NCI-H446 (cell line): ENCODE measurements around the gene RNGTT.
"Not testable (repeated sequence)": the region's sequence is repeated elsewhere in the genome, so short reads cannot be mapped to it uniquely, and the experiment has no call there.

Experiments used
- DNase-seq, 2 experiments: peaks; one replicate each; lab custom pipeline; 2025; lab: John Stamatoyannopoulos, UW

The RNGTT gene

GRCh38 chr6:88808381-88808780 lies 155.0 kb downstream of the RNGTT start:
- no peak for DNase-seq

DNA sequence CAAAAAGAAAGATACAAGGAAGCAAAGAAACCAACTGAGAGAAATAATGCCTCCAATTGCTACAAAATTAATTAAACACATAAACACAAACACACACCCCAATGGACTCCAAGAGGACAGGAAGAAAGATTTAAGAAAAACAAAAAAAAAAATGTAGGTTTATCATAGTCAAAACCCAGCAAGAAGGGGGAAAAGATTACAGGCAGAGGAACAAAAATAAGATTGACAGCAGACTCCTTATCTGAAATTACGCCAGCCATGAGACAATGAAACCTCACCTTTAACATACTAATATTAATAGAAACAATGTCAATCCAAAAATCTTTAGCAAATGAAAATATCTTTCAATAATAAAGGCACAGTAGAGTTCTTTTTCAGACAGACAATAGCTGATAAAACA lies 155.8 kb downstream of the RNGTT start:
- no peak for DNase-seq

- DNase-seq = no peak
Observed at GRCh38 chr6:88806728-88807127, 156.7 kb downstream of the RNGTT start.

- DNase-seq = no peak
Observed at GRCh38 chr6:88804701-88805100, 158.7 kb downstream of the RNGTT start.

DNA sequence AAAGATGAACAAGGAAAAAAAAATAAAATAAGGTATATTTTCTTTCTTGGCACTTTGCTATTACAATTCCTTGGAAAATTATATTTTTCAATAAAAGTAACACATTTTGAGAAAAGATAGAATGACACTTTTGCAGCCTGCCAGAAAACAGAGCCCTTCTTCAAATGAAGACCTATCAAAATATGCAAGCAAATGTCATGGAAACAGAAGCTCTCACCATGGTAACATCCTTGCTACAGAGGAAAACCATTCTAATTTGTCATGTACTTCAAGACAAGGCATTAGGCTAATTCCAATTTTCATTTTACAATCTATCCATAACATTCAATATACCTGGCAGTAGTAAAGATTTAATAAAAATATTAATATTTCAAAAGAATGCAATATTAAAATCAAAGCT lies 177.9 kb downstream of the RNGTT start:
- DNase-seq = peak in 1 of 2 experiments; percentile 8

- DNase-seq = peak; percentile 73 to 78
Observed at GRCh38 chr6:88780714-88781389, 182.6 kb downstream of the RNGTT start.

DNA sequence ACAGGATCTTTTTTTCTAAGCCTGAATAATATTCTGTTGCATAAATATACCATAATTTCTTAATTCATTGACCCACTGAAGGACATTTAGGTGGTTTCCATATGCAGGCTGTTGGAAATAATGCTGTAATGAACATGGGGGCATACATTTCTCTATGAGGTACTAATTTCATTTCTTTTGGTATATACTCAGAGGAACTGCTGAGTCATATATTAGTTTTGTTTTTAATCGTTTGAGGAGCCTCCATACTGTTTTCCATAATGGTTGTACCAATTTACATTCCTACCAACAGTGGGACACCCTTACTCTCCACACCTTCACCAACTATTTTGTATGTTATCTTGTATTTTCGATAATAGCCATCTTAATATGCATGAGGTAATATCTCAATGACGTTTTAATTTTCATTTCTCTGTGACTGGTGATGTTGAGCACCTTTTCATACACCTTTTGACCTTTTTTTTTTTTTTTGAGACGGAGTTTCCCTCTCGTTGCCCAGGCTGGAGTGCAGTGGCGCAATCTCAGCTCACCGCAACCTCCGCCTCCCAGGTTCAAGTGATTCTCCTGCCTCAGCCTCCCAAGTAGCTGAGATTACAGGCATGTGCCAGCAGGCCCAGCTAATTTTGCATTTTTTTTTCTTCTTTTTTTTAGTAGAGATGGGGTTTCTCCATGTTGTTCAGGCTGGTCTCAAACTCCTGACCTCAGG lies 187.4 kb downstream of the RNGTT start:
- DNase-seq = no peak

GRCh38 chr6:88768114-88768513 lies 195.3 kb downstream of the RNGTT start:
- DNase-seq = not testable (repeated sequence)

- no peak for DNase-seq
Observed at GRCh38 chr6:88764081-88764480, 199.3 kb downstream of the RNGTT start.

DNA sequence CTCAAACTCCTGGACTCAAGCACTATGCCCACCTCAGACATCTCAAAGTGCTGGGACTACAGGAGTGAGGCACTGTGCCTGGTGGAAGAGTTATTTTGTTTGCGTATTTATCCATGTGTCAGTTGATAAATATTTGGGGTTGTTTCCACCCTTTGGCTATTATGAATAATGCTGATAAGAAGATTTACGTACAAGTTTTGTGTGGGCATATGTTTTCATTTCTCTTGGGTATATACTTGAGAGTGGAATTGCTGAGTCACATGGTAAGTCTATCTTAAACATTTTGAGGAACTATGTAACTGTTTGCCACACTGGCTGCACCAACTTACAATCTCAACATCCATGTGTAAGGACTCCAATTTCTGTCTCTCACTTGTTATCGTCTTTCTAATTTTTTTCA lies 200.3 kb downstream of the RNGTT start:
- DNase-seq = no peak

GRCh38 chr6:88761237-88762031 lies 202.0 kb downstream of the RNGTT start:
- DNase-seq = no peak

- DNase-seq = no peak
Observed at GRCh38 chr6:88760091-88760490, 203.3 kb downstream of the RNGTT start.

- DNase-seq = no peak
Observed at GRCh38 chr6:88750936-88751335, 212.5 kb downstream of the RNGTT start.

DNA sequence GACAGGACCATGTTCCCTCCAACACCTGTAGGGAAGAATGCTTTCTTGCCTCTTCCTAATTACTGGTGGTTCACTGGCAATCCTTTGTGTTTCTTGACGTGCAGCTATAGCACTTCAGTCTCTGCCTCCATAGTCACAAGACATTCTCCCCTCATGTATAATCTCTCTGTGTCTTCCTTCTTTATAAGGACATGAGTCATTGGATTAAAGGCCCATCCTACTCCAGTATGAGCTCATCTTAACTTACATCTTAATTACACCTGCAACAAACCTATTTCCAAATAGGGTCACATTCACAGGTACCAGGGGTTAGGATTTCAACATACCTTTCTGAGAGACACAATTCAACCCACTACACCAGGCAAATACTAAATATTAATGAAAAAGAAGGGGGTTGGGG lies 213.6 kb downstream of the RNGTT start:
- no peak for DNase-seq

- no peak for DNase-seq
Observed at GRCh38 chr6:88748141-88748540, 215.3 kb downstream of the RNGTT start.

DNA sequence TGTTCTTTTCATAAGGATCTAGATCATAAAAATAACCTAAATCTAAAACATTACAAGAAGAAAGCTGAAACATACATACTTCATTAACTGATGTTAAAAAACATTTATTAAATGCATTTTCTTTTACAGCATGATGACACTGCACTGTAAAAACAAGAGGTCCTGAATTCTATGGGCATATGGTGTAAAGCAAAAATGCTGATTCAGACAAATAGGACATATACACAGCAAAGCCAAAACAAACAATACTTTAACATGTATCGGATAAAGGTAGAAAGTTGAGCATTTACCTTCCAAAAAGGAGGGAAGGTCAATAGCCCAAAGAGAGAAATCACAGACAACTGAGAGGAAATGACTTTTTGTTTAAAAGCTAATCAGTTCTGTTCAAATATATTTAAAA lies 221.5 kb downstream of the RNGTT start:
- DNase-seq = no peak

DNA sequence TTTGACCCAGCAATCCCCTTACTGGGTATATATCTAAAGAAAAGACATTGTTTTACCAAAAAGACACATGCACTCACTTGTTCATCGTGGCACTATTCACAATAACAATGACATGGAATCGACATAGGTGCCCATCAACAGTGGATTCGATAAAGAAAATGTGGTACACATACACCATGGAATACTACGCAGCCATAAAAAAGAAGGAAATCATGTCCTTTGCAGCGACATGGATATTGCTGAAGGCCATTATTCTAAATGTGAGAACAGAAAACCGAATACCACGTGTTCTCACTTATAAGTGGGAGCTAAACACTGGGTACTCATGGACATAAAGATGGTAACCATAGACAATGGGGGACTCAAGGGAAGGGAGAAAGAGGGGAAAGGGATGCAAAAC lies 222.3 kb downstream of the RNGTT start:
- no peak for DNase-seq

DNA sequence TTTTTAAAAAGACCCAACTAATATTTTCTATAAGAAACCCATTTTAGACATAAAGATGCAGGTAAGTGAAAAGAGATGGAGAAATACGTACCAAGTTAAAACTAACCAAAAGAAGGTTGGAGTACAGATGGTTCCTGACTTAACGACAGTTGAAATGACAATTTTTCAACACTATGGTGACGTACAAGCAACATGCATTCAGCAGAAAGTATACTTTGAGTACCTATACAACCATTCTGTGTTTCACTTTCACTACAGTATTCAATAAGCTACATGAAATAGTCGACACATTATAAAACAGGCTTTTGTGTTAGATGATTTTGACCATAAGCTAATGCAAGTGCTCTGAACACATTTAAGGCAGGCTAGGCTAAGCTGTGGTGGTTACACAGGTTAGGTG lies 228.9 kb downstream of the RNGTT start:
- no peak for DNase-seq

DNA sequence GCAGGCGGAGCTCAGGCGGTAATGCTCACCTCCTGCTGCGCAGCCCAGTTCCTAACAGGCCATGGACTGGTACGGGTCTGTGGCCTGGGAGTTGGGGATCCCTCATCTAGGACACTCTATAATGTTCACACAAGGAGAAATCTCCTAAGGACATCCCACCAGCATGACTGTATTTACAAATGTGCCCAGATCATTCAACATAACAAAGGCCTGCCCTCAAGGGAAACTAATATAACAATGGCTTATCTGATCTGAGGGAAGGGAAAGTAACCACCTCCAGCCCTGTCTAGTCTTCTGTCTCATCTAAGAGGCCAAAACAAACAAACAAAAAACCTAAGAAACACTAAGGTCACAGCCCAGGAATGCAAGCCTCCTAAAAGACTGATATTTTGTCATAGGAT lies 232.8 kb downstream of the RNGTT start:
- no peak for DNase-seq

DNA sequence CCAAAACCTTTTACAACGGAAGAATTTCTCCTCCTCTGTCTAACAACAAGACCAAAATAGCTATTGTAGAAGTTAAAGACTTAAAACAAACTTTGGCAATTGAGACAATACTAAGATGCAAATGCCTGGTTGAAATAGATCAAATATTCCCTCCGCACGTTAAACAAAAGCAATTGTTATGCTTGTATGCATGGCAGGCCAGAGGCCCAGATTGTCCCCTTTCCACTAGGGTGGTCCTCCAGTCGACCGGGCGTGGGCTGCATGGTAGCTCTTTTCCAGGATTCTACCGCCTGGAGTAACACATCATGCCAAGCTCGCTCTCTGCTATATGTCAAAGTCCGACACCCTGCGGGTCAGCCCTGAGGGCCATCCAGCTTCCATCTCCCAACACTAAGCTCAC lies 234.7 kb downstream of the RNGTT start:
- no peak for DNase-seq

- not testable (repeated sequence) for DNase-seq
Observed at GRCh38 chr6:88726409-88726808, 237.0 kb downstream of the RNGTT start.

DNA sequence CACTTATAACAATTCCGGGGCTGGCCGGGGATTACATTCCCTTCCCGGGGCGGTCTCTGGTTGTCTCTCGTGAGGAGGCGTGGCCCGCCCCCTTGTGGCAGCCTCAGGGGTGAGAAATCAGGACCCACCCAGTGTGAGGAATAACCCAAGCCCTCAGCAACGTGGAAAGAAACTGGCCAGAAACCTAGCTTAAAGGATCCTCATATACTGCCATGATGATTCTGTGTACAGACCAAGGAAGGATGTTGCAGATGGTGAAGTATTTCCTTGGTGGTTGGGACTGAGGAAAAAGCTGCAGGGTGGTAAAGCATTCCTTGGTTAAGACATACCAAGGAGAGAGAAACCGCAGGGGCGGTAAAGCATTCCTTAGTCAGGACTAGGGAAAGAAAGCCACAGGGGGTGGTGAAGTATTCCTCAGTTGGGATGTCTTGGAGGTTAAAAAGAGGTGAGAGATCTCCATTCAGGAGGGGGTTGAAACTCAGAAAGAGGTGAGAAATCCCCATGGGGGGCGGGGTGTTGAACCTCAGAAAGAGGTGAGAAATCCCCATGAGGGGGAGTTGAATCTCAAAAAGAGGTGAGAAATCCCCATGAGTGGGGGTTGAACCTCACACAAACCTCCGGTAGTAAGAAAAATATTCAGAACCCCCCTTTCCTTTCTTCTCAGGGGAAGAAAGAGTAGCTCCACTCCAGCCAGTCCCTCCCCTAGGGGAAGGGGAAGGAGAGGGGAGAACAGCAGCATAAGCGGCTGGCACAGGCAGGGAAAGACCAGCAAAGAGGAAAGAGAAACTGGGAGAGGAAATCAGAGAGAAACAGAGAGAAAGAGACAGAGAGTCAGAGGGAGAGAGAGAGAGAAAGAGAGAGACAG lies 238.1 kb downstream of the RNGTT start:
- DNase-seq = peak in 1 of 2 experiments; percentile 26
